CD4-positive, alpha-beta T cell (primary cell): Measurements from ENCODE around the gene SRRD. TPM values are rescaled to one million over a fixed set of nuclear protein-coding genes. Genes with fewer than 3 reads are reported as not detected.

Experiments
- ATAC-seq: fragments of 200-7000 bp; cut with Tn5 transposase; one replicate; pipeline ENCODE4 v1.10.0; 2022; ENCODE audit warnings: mild to moderate bottlenecking; ENCODE audit not compliant: poor library complexity
- CTCF ChIA-PET: fragments of 350-600 bp; sonication (Branson Sonifier 250); formaldehyde crosslinking; loops from one replicate; lab custom pipeline; 2021; ENCODE audit warnings: antibody characterized with exemption, inconsistent platforms; lab: Charles Lee
- POLR2A ChIA-PET: fragments of 350-600 bp; sonication (Branson Sonifier 250); formaldehyde crosslinking; loops from one replicate; lab custom pipeline; 2021; ENCODE audit warnings: antibody characterized with exemption, inconsistent platforms; lab: Charles Lee
- DNase-seq, 14 experiments: peaks; one replicate each; pipeline ENCODE4 v3.0.0-alpha.2; 2013 to 2020; ENCODE audit warnings: mixed read lengths in 2 of 14
- H3K27ac ChIP-seq, 2 donors: one replicate each; pipeline versions ENCODE4 v1.5.1 to v1.7.0; 2013; ENCODE audit warnings: low read length in 2 of 2, low read depth in 1 of 2, mild to moderate bottlenecking in 1 of 2
- H3K27me3 ChIP-seq, 2 experiments: 1 replicate in 1 of 2; 2 replicates in 1 of 2; pipeline versions ENCODE4 v1.6.1 to v1.7.0; 2013; ENCODE audit warnings: low read length in 2 of 2, control low read depth in 1 of 2, mild to moderate bottlenecking in 1 of 2, moderate library complexity in 1 of 2; ENCODE audit not compliant: insufficient read depth in 2 of 2, control insufficient read depth in 1 of 2
- H3K36me3 ChIP-seq: one replicate; pipeline ENCODE4 v1.6.1; 2013; ENCODE audit warnings: low read length, control low read depth; ENCODE audit not compliant: insufficient read depth
- H3K4me1 ChIP-seq: one replicate; pipeline ENCODE4 v1.6.1; 2013; ENCODE audit warnings: low read length, control low read depth; ENCODE audit not compliant: insufficient read depth
- H3K4me3 ChIP-seq: one replicate; pipeline ENCODE4 v1.5.1; 2013; ENCODE audit warnings: mild to moderate bottlenecking, low read length, moderate library complexity
- H3K9me3 ChIP-seq, 2 experiments: 1 replicate in 1 of 2; 2 replicates in 1 of 2; pipeline versions ENCODE4 v1.6.1 to v1.7.0; 2013; ENCODE audit warnings: low read length in 2 of 2, mild to moderate bottlenecking in 2 of 2, control low read depth in 1 of 2, moderate library complexity in 1 of 2; ENCODE audit not compliant: control insufficient read depth in 1 of 2, insufficient read depth in 1 of 2
- H3K27ac Mint-ChIP-seq: one replicate; pipeline ENCODE4 v1.8.0; 2020; ENCODE audit warnings: mixed read lengths
- H3K27me3 Mint-ChIP-seq: one replicate; pipeline ENCODE4 v1.8.0; 2021; ENCODE audit warnings: mixed read lengths
- H3K36me3 Mint-ChIP-seq: one replicate; pipeline ENCODE4 v1.8.0; 2021; ENCODE audit warnings: low read depth, mixed read lengths
- H3K4me1 Mint-ChIP-seq: one replicate; pipeline ENCODE4 v1.8.0; 2021; ENCODE audit warnings: low read depth, mixed read lengths
- H3K4me3 Mint-ChIP-seq: one replicate; pipeline ENCODE4 v1.8.0; 2020; ENCODE audit warnings: mild to moderate bottlenecking, mixed read lengths
- H3K9me3 Mint-ChIP-seq: one replicate; pipeline ENCODE4 v1.8.0; 2020; ENCODE audit warnings: mixed read lengths
- intact Hi-C, 2 experiments: fragments of 100-400 bp; cut with DNase I in 1 of 2; cut with micrococcal nuclease in 1 of 2; formaldehyde crosslinking; loops; one replicate each; pipeline versions ENCODE4 v1.15.1 to v1.9.0; 2023 to 2025; cut with DNase I, micrococcal nuclease
- polyA plus RNA-seq, 2 donors: library from polyadenylated mRNA; unstranded; fragments of 120-200 nt; gene quantifications; one replicate each; pipeline ENCODE4 v1.2.1, GENCODE V29; 2013
- total RNA-seq, 174 experiments: library from RNA in 2 of 174; stranded (reverse) in 2 of 174; gene quantifications; one replicate each; pipeline ENCODE4 v1.2.3 and lab custom pipeline; 2021 to 2026
- TF ChIP-seq, protein P1 (sequence below): fragments of 200-600 bp; IDR thresholded peaks from one replicate; pipeline ENCODE4 v1.8.0; 2022; ENCODE audit warnings: antibody characterized with exemption, mild to moderate bottlenecking

SRRD gene, protein sequence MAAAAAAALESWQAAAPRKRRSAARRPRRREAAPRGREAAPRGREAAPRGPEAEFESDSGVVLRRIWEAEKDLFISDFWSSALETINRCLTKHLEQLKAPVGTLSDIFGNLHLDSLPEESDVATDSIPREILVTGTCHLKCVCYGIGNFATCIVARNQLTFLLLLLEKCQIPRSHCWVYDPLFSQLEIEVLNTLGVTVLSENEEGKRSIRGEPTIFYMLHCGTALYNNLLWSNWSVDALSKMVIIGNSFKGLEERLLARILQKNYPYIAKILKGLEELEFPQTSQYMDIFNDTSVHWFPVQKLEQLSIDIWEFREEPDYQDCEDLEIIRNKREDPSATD
- total RNA-seq (10 to 100 TPM; 25.8 to 27.2 TPM), total RNA-seq (lab: John Stamatoyannopoulos, UW) (23.5 to 65.1 (median 36.9) reads per million in 172 experiments)
- polyA plus RNA-seq (2013, experiment 1 of 2) = 10.9 TPM
- polyA plus RNA-seq (2013, experiment 2 of 2) = 13.6 TPM

GRCh38 chr22:26483439-26484359, at the start of gene SRRD, which contains the start of gene HPS4:
SRRD (plus strand) TSS chr22:26483877; CDS start chr22:26483891, 14 bp downstream.
HPS4 (minus strand) TSS chr22:26483783; CDS start chr22:26481762, 2,021 bp downstream.
- H3K36me3 Mint-ChIP-seq = peaks cover 51% of the 10 kb centered on the region
- peak; percentile 86 to 98 (median 91) for DNase-seq
- peaks cover 57% of the 10 kb centered on the region for H3K4me1 ChIP-seq
- ATAC-seq = peak; percentile 79
- H3K36me3 ChIP-seq = peaks cover 15% of the 10 kb centered on the region
- peak within 1 kb of the TSS; percentile 97 for H3K4me3 Mint-ChIP-seq
- peak within 1 kb of the TSS; percentile 76 for H3K4me3 ChIP-seq
- H3K9me3 ChIP-seq = no peaks in the 10 kb centered on the region
- intact Hi-C loops = loop anchor here (1.0 to 5.0 kb wide), 6 partner anchors 29 to 1434 kb away; partner anchors contain the start of genes TPST2 (in 2 of the 2), ASPHD2 (in 1 of the 2), PITPNB (in 1 of the 2) and TFIP11 (in 1 of the 2)
- H3K27me3 Mint-ChIP-seq = no peaks in the 10 kb centered on the region
- H3K27ac Mint-ChIP-seq = peak within 1 kb of the TSS; percentile 94
- CTCF ChIA-PET = interaction anchor here (0.6 to 1.2 kb wide), 4 partner anchors 19 to 190 kb away, joined by 3 to 5 read pairs (median 3); partner anchors contain the start of gene TFIP11
- no peaks in the 10 kb centered on the region for H3K27me3 ChIP-seq
- POLR2A ChIA-PET = interaction anchor here (0.8 to 4.1 kb wide), 25 partner anchors 11 to 1435 kb away, joined by 3 to 71 read pairs (median 5); partner anchors contain the start of genes ASPHD2, MIAT, PITPNB and TFIP11
- peaks cover 73% of the 10 kb centered on the region for H3K4me1 Mint-ChIP-seq
- TF ChIP-seq, protein P1, sequence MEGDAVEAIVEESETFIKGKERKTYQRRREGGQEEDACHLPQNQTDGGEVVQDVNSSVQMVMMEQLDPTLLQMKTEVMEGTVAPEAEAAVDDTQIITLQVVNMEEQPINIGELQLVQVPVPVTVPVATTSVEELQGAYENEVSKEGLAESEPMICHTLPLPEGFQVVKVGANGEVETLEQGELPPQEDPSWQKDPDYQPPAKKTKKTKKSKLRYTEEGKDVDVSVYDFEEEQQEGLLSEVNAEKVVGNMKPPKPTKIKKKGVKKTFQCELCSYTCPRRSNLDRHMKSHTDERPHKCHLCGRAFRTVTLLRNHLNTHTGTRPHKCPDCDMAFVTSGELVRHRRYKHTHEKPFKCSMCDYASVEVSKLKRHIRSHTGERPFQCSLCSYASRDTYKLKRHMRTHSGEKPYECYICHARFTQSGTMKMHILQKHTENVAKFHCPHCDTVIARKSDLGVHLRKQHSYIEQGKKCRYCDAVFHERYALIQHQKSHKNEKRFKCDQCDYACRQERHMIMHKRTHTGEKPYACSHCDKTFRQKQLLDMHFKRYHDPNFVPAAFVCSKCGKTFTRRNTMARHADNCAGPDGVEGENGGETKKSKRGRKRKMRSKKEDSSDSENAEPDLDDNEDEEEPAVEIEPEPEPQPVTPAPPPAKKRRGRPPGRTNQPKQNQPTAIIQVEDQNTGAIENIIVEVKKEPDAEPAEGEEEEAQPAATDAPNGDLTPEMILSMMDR = no peak
- H3K27ac ChIP-seq = peak within 1 kb of the TSS; percentile 86 to 92
- H3K9me3 Mint-ChIP-seq = no peaks in the 10 kb centered on the region

DNA sequence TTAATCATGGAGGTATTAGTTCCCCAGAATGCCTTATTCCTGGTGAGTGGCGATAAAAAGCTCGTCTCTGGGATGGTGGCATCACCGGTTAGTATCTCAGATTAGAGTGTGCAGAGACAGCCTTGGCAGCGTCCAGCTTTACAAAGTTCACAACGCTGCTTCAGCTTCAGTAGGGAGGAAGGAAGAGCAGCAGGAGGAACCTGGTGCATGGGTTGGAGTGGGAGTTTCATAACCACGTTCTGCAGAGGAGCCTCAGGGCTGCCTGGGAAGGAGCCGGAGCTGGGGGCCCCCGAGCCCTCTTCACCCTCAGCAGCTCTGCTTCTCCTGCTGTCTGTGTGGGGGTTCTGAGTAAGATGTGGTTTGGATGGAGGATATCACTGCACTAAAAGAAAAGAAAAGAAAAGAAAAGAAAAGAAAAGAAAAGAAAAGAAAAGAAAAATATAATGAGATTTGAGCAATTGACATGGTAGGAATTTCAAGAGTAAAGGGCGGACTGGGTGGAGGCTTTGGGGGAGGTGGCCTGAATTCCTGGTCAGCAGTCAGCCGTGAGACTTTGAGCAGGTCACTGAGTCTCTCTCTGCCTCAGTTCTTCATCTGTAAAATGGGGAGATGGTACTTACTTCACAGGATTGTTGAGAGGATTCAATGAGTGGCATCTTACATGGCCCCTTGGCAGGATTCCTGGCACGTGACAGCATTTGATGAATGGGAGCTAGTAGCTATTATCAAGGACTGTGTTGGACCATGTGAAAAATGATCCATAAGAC, 48.2 kb upstream of the SRRD start:
- TF ChIP-seq, protein P1 = no peak
- DNase-seq (no peak), ATAC-seq (no peak)
- Mint-ChIP-seq H3K4me1 (peaks cover 24% of the 10 kb centered on the region), H3K4me3 (no peak overlapping the region), H3K36me3 (peaks cover 6% of the 10 kb centered on the region), H3K9me3 (no peaks in the 10 kb centered on the region), H3K27me3 (no peaks in the 10 kb centered on the region), H3K27ac (no peak overlapping the region)
- intact Hi-C loops = no loop called here
- no peak overlapping the region for H3K27ac ChIP-seq
- H3K36me3 ChIP-seq = peaks cover 22% of the 10 kb centered on the region
- POLR2A ChIA-PET = no interaction called here
- CTCF ChIA-PET = no interaction called here
- H3K9me3 ChIP-seq = no peaks in the 10 kb centered on the region
- H3K27me3 ChIP-seq = no peaks in the 10 kb centered on the region
- no peak overlapping the region for H3K4me3 ChIP-seq
- H3K4me1 ChIP-seq = peaks cover 20% of the 10 kb centered on the region
